ENCODE measurements around the gene TMEM44. TPM values are rescaled to one million over a fixed set of nuclear protein-coding genes. Genes with fewer than 3 reads are reported as not detected.
"Not testable (repeated sequence)": the region's sequence is repeated elsewhere in the genome, so short reads cannot be mapped to it uniquely, and the experiment has no call there.

The TMEM44 gene
- total RNA-seq, 1 experiment from 2014 or later: 4.9 TPM

GRCh38 chr3:194552327-194552949, 80.8 kb downstream of the TMEM44 start:
- no peak for DNase-seq (ENCODE audit: low read depth, low spot score)
- in situ Hi-C loops (cut with HindIII; ENCODE audit: low pct_unique_long_range_greater_than_20kb, low sequenced_read_pairs): no loop called here

GRCh38 chr3:194549853-194550252, 83.4 kb downstream of the TMEM44 start:
- in situ Hi-C loops (cut with HindIII; ENCODE audit: low pct_unique_long_range_greater_than_20kb, low sequenced_read_pairs): no loop called here
- DNase-seq (ENCODE audit: low read depth, low spot score): no peak

GRCh38 chr3:194548346-194549321, 84.6 kb downstream of the TMEM44 start:
- in situ Hi-C loops (cut with HindIII; ENCODE audit: low pct_unique_long_range_greater_than_20kb, low sequenced_read_pairs): no loop called here

GRCh38 chr3:194547042-194547441, 86.2 kb downstream of the TMEM44 start:
- no peak for DNase-seq (ENCODE audit: low read depth, low spot score)
- in situ Hi-C loops (cut with HindIII; ENCODE audit: low pct_unique_long_range_greater_than_20kb, low sequenced_read_pairs): no loop called here

More at GRCh38 chr3:194548346-194549321, 84.6 kb downstream of the TMEM44 start:
- peak; percentile 30 for DNase-seq (ENCODE audit: low read depth, low spot score)

- in situ Hi-C loops (cut with HindIII; ENCODE audit: low pct_unique_long_range_greater_than_20kb, low sequenced_read_pairs); DNase-seq (ENCODE audit: low read depth, low spot score): not testable (repeated sequence)
Measured at GRCh38 chr3:194545538-194545937, 87.7 kb downstream of the TMEM44 start.

GRCh38 chr3:194543550-194543949, 89.7 kb downstream of the TMEM44 start:
- no peak for DNase-seq (ENCODE audit: low read depth, low spot score)
- in situ Hi-C loops (cut with HindIII; ENCODE audit: low pct_unique_long_range_greater_than_20kb, low sequenced_read_pairs): no loop called here

- no peak for DNase-seq (ENCODE audit: low read depth, low spot score)
- in situ Hi-C loops (cut with HindIII; ENCODE audit: low pct_unique_long_range_greater_than_20kb, low sequenced_read_pairs): no loop called here
Measured at GRCh38 chr3:194541483-194541882, 91.7 kb downstream of the TMEM44 start.

- DNase-seq (ENCODE audit: low read depth, low spot score): no peak
- in situ Hi-C loops (cut with HindIII; ENCODE audit: low pct_unique_long_range_greater_than_20kb, low sequenced_read_pairs): no loop called here
Measured at GRCh38 chr3:194540274-194540905, 92.8 kb downstream of the TMEM44 start.

GRCh38 chr3:194539498-194539897, 93.7 kb downstream of the TMEM44 start:
- DNase-seq (ENCODE audit: low read depth, low spot score): no peak
- in situ Hi-C loops (cut with HindIII; ENCODE audit: low pct_unique_long_range_greater_than_20kb, low sequenced_read_pairs): no loop called here

GRCh38 chr3:194537732-194538247, 95.4 kb downstream of the TMEM44 start:
- in situ Hi-C loops (cut with HindIII; ENCODE audit: low pct_unique_long_range_greater_than_20kb, low sequenced_read_pairs): no loop called here
- no peak for DNase-seq (ENCODE audit: low read depth, low spot score)

Small RNA genes within 50 kb of the gene (small RNA-seq; reads per million reads assigned to genes)
- gene AC046143.2: 0 reads per million in 2 experiments

Other genes with a start within 250 kb of the TMEM44 start
- not detected in 2 replicates for gene GP5, start 234.2 kb downstream of the TMEM44 start, total RNA-seq (2014; rRNA removed; shearing (Covaris generic))
- 95.1 and 102 TPM in 2 replicates for gene ATP13A3, start 146.4 kb downstream of the TMEM44 start, total RNA-seq (2014; rRNA removed; shearing (Covaris generic))
- 68.3 and 75.5 TPM in 2 replicates for gene LSG1, start 38.8 kb upstream of the TMEM44 start, total RNA-seq (2014; rRNA removed; shearing (Covaris generic))
- gene FAM43A, start 52.5 kb upstream of the TMEM44 start, total RNA-seq (2014; rRNA removed; shearing (Covaris generic)): 18.8 and 21.2 TPM in 2 replicates

Data from SK-MEL-5 (cell line).